ENCODE data around the gene ROPN1L. TPM values are rescaled to one million over a fixed set of nuclear protein-coding genes. Genes with fewer than 3 reads are reported as not detected.

The ROPN1L gene
- total and polyA plus RNA-seq, 4 donors, result 12.0 to 34.8 (median 27.2) TPM

- TF ChIP-seq, protein P1, sequence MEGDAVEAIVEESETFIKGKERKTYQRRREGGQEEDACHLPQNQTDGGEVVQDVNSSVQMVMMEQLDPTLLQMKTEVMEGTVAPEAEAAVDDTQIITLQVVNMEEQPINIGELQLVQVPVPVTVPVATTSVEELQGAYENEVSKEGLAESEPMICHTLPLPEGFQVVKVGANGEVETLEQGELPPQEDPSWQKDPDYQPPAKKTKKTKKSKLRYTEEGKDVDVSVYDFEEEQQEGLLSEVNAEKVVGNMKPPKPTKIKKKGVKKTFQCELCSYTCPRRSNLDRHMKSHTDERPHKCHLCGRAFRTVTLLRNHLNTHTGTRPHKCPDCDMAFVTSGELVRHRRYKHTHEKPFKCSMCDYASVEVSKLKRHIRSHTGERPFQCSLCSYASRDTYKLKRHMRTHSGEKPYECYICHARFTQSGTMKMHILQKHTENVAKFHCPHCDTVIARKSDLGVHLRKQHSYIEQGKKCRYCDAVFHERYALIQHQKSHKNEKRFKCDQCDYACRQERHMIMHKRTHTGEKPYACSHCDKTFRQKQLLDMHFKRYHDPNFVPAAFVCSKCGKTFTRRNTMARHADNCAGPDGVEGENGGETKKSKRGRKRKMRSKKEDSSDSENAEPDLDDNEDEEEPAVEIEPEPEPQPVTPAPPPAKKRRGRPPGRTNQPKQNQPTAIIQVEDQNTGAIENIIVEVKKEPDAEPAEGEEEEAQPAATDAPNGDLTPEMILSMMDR (IDR thresholded peaks at IDR 0.05; ENCODE audit: control extremely low read depth, extremely low read depth), result no peak
Observed at GRCh38 chr5:10475931-10476676, 34.4 kb downstream of the ROPN1L start.

DNA sequence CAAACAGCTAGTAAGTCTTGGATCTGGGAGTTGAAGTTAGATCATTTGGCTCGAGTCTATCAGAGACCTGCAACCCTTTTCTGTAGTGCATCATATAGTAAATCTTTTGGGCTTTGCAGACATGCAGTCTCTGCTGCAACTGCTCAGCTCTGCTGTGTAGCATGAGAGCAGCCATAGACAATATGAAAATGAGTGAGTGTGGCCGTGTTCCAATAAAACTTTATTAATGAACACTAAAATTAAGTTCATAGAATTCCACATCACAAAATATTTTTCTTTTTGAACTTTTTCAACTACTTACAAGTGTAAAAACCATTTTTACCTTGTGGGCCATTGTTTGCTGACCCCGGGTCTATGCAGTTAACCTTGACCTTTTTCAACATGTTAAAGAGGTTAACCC is 35.2 kb downstream of the ROPN1L start:
- ATAC-seq (ENCODE audit: insufficient read depth, low FRiP score), result no peak
- 93% methylated on average over 3 of the region's 3 CpGs for WGBS, 2 donors

More at GRCh38 chr5:10475931-10476676, 34.4 kb downstream of the ROPN1L start:
- DNase-seq (no peak), ATAC-seq (ENCODE audit: insufficient read depth, low FRiP score) (no peak)
- Histone ChIP-seq H3K36me3 (ENCODE audit: control insufficient read depth in 4 of 4, insufficient read depth in 4 of 4, low read length in 4 of 4) (no peaks in the 10 kb centered on the region), H3K4me1 (ENCODE audit: control insufficient read depth in 5 of 5, insufficient read depth in 5 of 5, low read length in 5 of 5) (peaks cover 0 to 5% (median 0%) of the 10 kb centered on the region in 5 donors), H3K27ac (ENCODE audit: low read depth in 1 of 2, low read length in 1 of 2) (no peak overlapping the region), H3K27me3 (ENCODE audit: control insufficient read depth in 3 of 3, insufficient read depth in 3 of 3, low read length in 2 of 3) (no peaks in the 10 kb centered on the region), H3K9ac (ENCODE audit: insufficient read depth in 1 of 2, low read length in 2 of 2) (no peak overlapping the region), H3K9me3 (ENCODE audit: control insufficient read depth in 4 of 4, insufficient read depth in 3 of 4, low read length in 3 of 4) (peaks cover 0 to 8% (median 1%) of the 10 kb centered on the region in 4 donors), H3K4me3 (no peak overlapping the region)
- WGBS, 2 donors, result 96% methylated on average over 12 of the region's 12 CpGs

GRCh38 chr5:10477943-10478342 is 36.3 kb downstream of the ROPN1L start:
- TF ChIP-seq, protein P1 (IDR thresholded peaks at IDR 0.05; ENCODE audit: control extremely low read depth, extremely low read depth), result no peak
- Histone ChIP-seq H3K9ac (ENCODE audit: insufficient read depth in 1 of 2, low read length in 2 of 2) (no peak overlapping the region), H3K27ac (ENCODE audit: low read depth in 1 of 2, low read length in 1 of 2) (no peak overlapping the region), H3K27me3 (ENCODE audit: control insufficient read depth in 3 of 3, insufficient read depth in 3 of 3, low read length in 2 of 3) (no peaks in the 10 kb centered on the region), H3K4me1 (ENCODE audit: control insufficient read depth in 5 of 5, insufficient read depth in 5 of 5, low read length in 5 of 5) (peaks cover 0 to 8% (median 0%) of the 10 kb centered on the region in 5 donors), H3K4me3 (no peak overlapping the region), H3K9me3 (ENCODE audit: control insufficient read depth in 4 of 4, insufficient read depth in 3 of 4, low read length in 3 of 4) (peaks cover 0 to 6% (median 1%) of the 10 kb centered on the region in 4 donors), H3K36me3 (ENCODE audit: control insufficient read depth in 4 of 4, insufficient read depth in 4 of 4, low read length in 4 of 4) (no peaks in the 10 kb centered on the region)
- DNase-seq (no peak), ATAC-seq (ENCODE audit: insufficient read depth, low FRiP score) (no peak)
- 93 to 95% methylated on average over 6 of the region's 6 CpGs for WGBS, 2 donors

More for the DNA sequence above, 35.2 kb downstream of the ROPN1L start:
- Histone ChIP-seq H3K4me3 (no peak overlapping the region), H3K36me3 (ENCODE audit: control insufficient read depth in 4 of 4, insufficient read depth in 4 of 4, low read length in 4 of 4) (no peaks in the 10 kb centered on the region), H3K27me3 (ENCODE audit: control insufficient read depth in 3 of 3, insufficient read depth in 3 of 3, low read length in 2 of 3) (no peaks in the 10 kb centered on the region), H3K4me1 (ENCODE audit: control insufficient read depth in 5 of 5, insufficient read depth in 5 of 5, low read length in 5 of 5) (peaks cover 0 to 8% (median 0%) of the 10 kb centered on the region in 5 donors), H3K9ac (ENCODE audit: insufficient read depth in 1 of 2, low read length in 2 of 2) (no peak overlapping the region), H3K27ac (ENCODE audit: low read depth in 1 of 2, low read length in 1 of 2) (no peak overlapping the region), H3K9me3 (ENCODE audit: control insufficient read depth in 4 of 4, insufficient read depth in 3 of 4, low read length in 3 of 4) (peaks cover 0 to 8% (median 1%) of the 10 kb centered on the region in 4 donors)
- DNase-seq, result no peak
- TF ChIP-seq, protein P1 (IDR thresholded peaks at IDR 0.05; ENCODE audit: control extremely low read depth, extremely low read depth), result no peak
